ENCODE results near the gene ARL11. TPM values are rescaled to one million over a fixed set of nuclear protein-coding genes. Genes with fewer than 3 reads are reported as not detected.

The ARL11 gene
- total RNA-seq, 2 donors from 2014 or later = 0.05 to 0.40 TPM

DNA sequence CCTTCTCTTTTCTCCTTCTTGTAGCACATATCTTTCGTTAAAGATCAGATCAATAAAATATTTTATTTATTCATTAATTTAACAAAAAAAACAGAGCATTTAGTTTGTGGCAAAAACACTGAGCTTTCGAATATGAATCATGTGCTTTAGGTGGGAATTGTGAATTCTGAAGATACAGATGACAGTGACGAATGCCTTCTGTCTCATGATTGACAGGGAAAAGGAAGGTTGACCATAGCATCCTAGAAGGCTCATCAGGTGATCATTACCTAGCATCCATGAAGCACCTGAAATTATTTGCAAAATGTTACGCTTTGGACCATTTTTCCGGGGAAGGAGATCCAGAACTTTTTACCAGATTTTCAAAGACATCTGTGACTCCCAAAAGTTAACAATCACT lies 3.8 kb downstream of the ARL11 start:
- TF ChIP-seq, protein P1, sequence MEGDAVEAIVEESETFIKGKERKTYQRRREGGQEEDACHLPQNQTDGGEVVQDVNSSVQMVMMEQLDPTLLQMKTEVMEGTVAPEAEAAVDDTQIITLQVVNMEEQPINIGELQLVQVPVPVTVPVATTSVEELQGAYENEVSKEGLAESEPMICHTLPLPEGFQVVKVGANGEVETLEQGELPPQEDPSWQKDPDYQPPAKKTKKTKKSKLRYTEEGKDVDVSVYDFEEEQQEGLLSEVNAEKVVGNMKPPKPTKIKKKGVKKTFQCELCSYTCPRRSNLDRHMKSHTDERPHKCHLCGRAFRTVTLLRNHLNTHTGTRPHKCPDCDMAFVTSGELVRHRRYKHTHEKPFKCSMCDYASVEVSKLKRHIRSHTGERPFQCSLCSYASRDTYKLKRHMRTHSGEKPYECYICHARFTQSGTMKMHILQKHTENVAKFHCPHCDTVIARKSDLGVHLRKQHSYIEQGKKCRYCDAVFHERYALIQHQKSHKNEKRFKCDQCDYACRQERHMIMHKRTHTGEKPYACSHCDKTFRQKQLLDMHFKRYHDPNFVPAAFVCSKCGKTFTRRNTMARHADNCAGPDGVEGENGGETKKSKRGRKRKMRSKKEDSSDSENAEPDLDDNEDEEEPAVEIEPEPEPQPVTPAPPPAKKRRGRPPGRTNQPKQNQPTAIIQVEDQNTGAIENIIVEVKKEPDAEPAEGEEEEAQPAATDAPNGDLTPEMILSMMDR (IDR thresholded peaks at IDR 0.05) = no peak
- TF ChIP-seq POLR2A (IDR thresholded peaks at IDR 0.05) (no peak), POLR2AphosphoS5 (IDR thresholded peaks at IDR 0.05) (no peak)
- no peak for DNase-seq (ENCODE audit: low spot score)
- Histone ChIP-seq H3K9me3 (no peaks in the 10 kb centered on the region), H3K4me1 (replicated peaks) (no peaks in the 10 kb centered on the region), H3K27ac (no peak overlapping the region), H3K36me3 (no peaks in the 10 kb centered on the region), H3K4me3 (no peak overlapping the region), H3K27me3 (replicated peaks; ENCODE audit: insufficient read depth) (no peaks in the 10 kb centered on the region)
- intact Hi-C loops (cut with DNase I) = no loop called here
- 87% methylated on average over 5 of the region's 5 CpGs for WGBS

DNA sequence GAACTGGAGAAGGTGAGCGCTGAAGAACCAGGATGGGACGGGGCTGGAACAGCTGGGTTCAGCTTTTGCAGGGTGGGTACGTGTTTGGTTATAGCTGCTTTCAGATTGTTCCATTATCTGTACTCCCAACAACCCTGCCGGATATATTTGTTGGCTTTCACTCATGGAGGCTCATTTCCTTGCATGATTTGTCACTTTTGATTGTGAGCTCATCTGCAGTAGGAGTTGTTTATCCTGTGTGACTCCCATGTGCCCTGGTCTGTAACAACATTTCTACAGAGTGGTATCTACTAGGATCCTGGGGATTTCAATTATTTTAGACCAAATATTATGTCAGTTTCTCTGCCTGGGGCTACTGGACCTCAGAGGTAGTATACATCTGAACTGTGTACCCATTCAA lies 5.4 kb downstream of the ARL11 start:
- Histone ChIP-seq H3K4me3 (no peak overlapping the region), H3K4me1 (replicated peaks) (no peaks in the 10 kb centered on the region), H3K36me3 (no peaks in the 10 kb centered on the region), H3K27me3 (replicated peaks; ENCODE audit: insufficient read depth) (no peaks in the 10 kb centered on the region), H3K27ac (no peak overlapping the region), H3K9me3 (no peaks in the 10 kb centered on the region)
- intact Hi-C loops (cut with DNase I) = no loop called here
- WGBS = 91% methylated on average over 4 of the region's 4 CpGs
- TF ChIP-seq, protein P1 (IDR thresholded peaks at IDR 0.05) = no peak
- TF ChIP-seq POLR2AphosphoS5 (IDR thresholded peaks at IDR 0.05) = no peak
- no peak for TF ChIP-seq POLR2A (IDR thresholded peaks at IDR 0.05)
- no peak for DNase-seq (ENCODE audit: low spot score)

DNA sequence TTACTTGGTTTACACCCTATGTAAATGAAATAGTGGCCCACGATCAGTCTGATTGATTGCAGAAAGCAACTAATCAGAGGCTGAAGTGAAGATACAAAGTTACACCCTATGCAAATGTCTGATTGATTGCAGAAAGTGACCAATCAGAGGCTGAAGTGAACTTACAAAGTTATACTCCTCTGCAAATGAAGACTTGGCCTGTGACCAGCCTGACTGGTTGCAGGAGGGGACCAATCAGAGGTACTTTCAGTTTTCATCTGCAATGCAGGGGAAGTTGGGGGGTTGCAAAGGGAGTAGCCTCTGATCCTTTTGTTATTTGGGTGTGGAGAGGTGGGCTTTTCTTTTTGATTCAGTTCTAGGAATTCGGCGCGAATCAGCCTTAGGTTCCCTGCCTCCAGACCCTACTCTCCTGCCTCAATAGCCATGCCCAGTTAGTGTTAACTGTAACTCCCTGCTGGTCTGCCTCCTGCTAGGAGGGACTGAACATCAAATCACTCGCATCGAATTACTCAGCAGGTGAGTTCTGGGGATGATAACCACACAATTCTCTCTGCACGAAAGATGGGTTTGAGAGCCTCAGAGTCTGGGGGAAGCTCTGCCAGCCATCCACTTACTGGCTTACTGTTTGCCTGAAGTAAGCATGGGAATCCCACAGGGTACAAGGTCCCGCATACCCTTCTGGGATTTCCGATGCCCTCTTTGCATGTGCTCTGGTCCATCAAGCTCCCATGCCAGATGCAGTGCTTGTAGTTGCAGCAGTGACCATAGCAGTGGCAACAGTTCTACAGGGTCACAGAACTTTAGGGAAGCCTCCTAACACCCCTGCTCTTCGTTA lies 7.5 kb downstream of the ARL11 start:
- Histone ChIP-seq H3K9me3 (no peaks in the 10 kb centered on the region), H3K4me1 (replicated peaks) (no peaks in the 10 kb centered on the region), H3K27ac (no peak overlapping the region), H3K4me3 (no peak overlapping the region), H3K36me3 (no peaks in the 10 kb centered on the region), H3K27me3 (replicated peaks; ENCODE audit: insufficient read depth) (no peaks in the 10 kb centered on the region)
- TF ChIP-seq POLR2A (IDR thresholded peaks at IDR 0.05) (no peak), POLR2AphosphoS5 (IDR thresholded peaks at IDR 0.05) (no peak)
- TF ChIP-seq, protein P1 (IDR thresholded peaks at IDR 0.05) = no peak
- intact Hi-C loops (cut with DNase I) = no loop called here
- no peak for DNase-seq (ENCODE audit: low spot score)
- 70% methylated on average over 10 of the region's 10 CpGs for WGBS

DNA sequence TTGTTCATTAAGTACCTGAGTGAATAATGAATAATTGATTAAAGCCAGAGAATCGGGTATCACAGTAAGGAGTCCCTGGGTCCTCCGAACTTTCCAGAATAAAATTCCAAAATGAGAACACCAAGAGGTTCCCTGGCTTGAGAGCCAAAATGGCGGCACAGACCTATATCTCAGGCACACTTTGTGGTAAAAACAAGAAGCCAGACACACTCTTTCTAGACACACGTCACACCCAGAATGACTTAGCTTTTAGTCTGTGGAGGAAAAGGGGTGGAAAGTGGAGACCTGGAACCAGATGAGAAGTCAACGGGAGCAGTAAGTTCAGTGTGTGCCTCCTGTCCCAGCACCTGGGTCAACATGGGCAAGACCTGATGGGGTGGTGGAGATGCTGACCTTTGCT lies 8.4 kb downstream of the ARL11 start:
- no peak for DNase-seq (ENCODE audit: low spot score)
- Histone ChIP-seq H3K4me1 (replicated peaks) (no peaks in the 10 kb centered on the region), H3K27ac (no peak overlapping the region), H3K9me3 (no peaks in the 10 kb centered on the region), H3K4me3 (no peak overlapping the region), H3K27me3 (replicated peaks; ENCODE audit: insufficient read depth) (no peaks in the 10 kb centered on the region), H3K36me3 (no peaks in the 10 kb centered on the region)
- WGBS = 100% methylated on average over 5 of the region's 5 CpGs
- intact Hi-C loops (cut with DNase I) = no loop called here
- no peak for TF ChIP-seq POLR2A (IDR thresholded peaks at IDR 0.05)
- TF ChIP-seq, protein P1 (IDR thresholded peaks at IDR 0.05) = no peak
- no peak for TF ChIP-seq POLR2AphosphoS5 (IDR thresholded peaks at IDR 0.05)
